Keratinocyte (primary cell): Measurements from ENCODE around the gene RAB12. TPM values are rescaled to one million over a fixed set of nuclear protein-coding genes. Genes with fewer than 3 reads are reported as not detected.

Experiments
- DNase-seq: peaks from one replicate; pipeline ENCODE4 v3.0.0-alpha.2; 2011; ENCODE audit warnings: low read depth, missing footprints, low spot score
- FAIRE-seq: peaks from 2 replicates; lab custom pipeline; 2011; peaks lifted over from hg19 to GRCh38; lab: Jason Lieb, UNC
- H2AFZ ChIP-seq: 2 replicates; pipeline ENCODE4 v1.6.0; 2012; ENCODE audit warnings: low read length, control low read depth, inconsistent platforms; ENCODE audit not compliant: control insufficient read depth
- H3K27ac ChIP-seq: 2 replicates; pipeline ENCODE4 v1.5.1; 2011; ENCODE audit warnings: low read length; ENCODE audit not compliant: control insufficient read depth, insufficient read depth
- H3K27me3 ChIP-seq: 3 replicates; pipeline ENCODE4 v1.6.0; 2011; ENCODE audit warnings: low read length; ENCODE audit not compliant: control insufficient read depth, insufficient read depth; ENCODE audit errors: extremely low read depth
- H3K36me3 ChIP-seq, 2 experiments: 2 replicates in 1 of 2; 3 replicates in 1 of 2; pipeline ENCODE4 v1.5.1; 2011; ENCODE audit warnings: low read length in 2 of 2, mild to moderate bottlenecking in 1 of 2; ENCODE audit not compliant: control insufficient read depth in 2 of 2, insufficient read depth in 2 of 2; ENCODE audit errors: extremely low read depth in 1 of 2
- H3K4me1 ChIP-seq: 3 replicates; pipeline ENCODE4 v1.5.1; 2011; ENCODE audit warnings: low read length; ENCODE audit not compliant: control insufficient read depth, insufficient read depth; ENCODE audit errors: extremely low read depth
- H3K4me2 ChIP-seq: 3 replicates; pipeline ENCODE4 v1.6.0; 2011; ENCODE audit warnings: low read depth, low read length; ENCODE audit not compliant: control insufficient read depth, insufficient read depth; ENCODE audit errors: extremely low read depth
- H3K4me3 ChIP-seq, 3 experiments: fragments of 200-600 bp in 1 of 3; sonication (generic) in 1 of 3; 2 replicates in 2 of 3; 3 replicates in 1 of 3; pipeline ENCODE4 v1.5.1; 2011 to 2016; ENCODE audit warnings: low read length in 3 of 3, mild to moderate bottlenecking in 3 of 3, control low read depth in 2 of 3, inconsistent platforms in 1 of 3, low read depth in 1 of 3, mixed read lengths in 1 of 3, mixed run types in 1 of 3, moderate library complexity in 1 of 3; ENCODE audit not compliant: control insufficient read depth in 2 of 3, insufficient read depth in 2 of 3; ENCODE audit errors: extremely low read depth in 1 of 3
- H3K79me2 ChIP-seq: 2 replicates; pipeline ENCODE4 v1.6.0; 2012; ENCODE audit warnings: low read length; ENCODE audit not compliant: control insufficient read depth, insufficient read depth
- H3K9ac ChIP-seq: 3 replicates; pipeline ENCODE4 v1.6.0; 2011; ENCODE audit warnings: low read length; ENCODE audit not compliant: control insufficient read depth, insufficient read depth; ENCODE audit errors: extremely low read depth
- H3K9me1 ChIP-seq: 3 replicates; pipeline ENCODE4 v1.6.0; 2011; ENCODE audit warnings: low read length; ENCODE audit not compliant: control insufficient read depth, insufficient read depth; ENCODE audit errors: extremely low read depth
- H3K9me3 ChIP-seq: 2 replicates; pipeline ENCODE4 v1.5.1; 2012; ENCODE audit warnings: low read depth, low read length; ENCODE audit not compliant: control insufficient read depth
- H4K20me1 ChIP-seq: 3 replicates; pipeline ENCODE4 v1.6.0; 2011; ENCODE audit warnings: low read length; ENCODE audit not compliant: control insufficient read depth, insufficient read depth; ENCODE audit errors: extremely low read depth
- CTCF ChIP-seq, 3 experiments: IDR thresholded peaks in 1 of 3; conservative IDR thresholded peaks in 1 of 3; optimal IDR thresholded peaks in 1 of 3; 2 replicates in 2 of 3; 3 replicates in 1 of 3; pipeline versions ENCODE3 to v1.5.1; 2011; ENCODE audit warnings: low read length in 3 of 3, mild to moderate bottlenecking in 3 of 3, moderate library complexity in 2 of 3, control low read depth in 1 of 3, inconsistent platforms in 1 of 3; ENCODE audit not compliant: insufficient read depth in 2 of 3; ENCODE audit errors: extremely low read depth in 1 of 3
- EZH2 ChIP-seq: IDR thresholded peaks from one replicate; pipeline ENCODE4 v1.6.1; 2012; ENCODE audit warnings: inconsistent platforms, mild to moderate bottlenecking, low read length, moderate library complexity
- dilution Hi-C: fragments of 300-500 bp; cut with MboI; formaldehyde crosslinking; loops from one replicate; pipeline ENCODE4 v1.7.0; 2020; ENCODE audit warnings: low sequenced_read_pairs; ENCODE audit not compliant: extremely low pct_ligation_motif_present
- polyA plus RNA-seq, 5 experiments: library from polyadenylated mRNA; depleted of rRNA in 3 of 5; stranded (reverse) in 3 of 5; stranded (forward) in 1 of 5; unstranded in 1 of 5; fragments of >200 nt; gene quantifications; 1 replicate in 1 of 5; 2 replicates in 3 of 5; 3 replicates in 1 of 5; pipeline versions ENCODE4 v1.2.1 to v1.2.3, GENCODE V29; 2011 to 2012; ENCODE audit warnings: missing spikeins in 2 of 5, low read depth in 1 of 5, low replicate concordance in 1 of 5

RAB12 gene
- polyA plus RNA-seq, 1 donor (not counting 4 experiments of a cell fraction or from before 2014, with no cell fraction given): 46.4 TPM

- no peaks in the 10 kb centered on the region for H3K27me3 ChIP-seq
- H2AFZ ChIP-seq: no peak overlapping the region
- peak overlapping the region; percentile 67 for H3K4me2 ChIP-seq
- peaks cover 4% of the 10 kb centered on the region for H3K9me1 ChIP-seq
- H3K36me3 ChIP-seq: no peaks in the 10 kb centered on the region
- peaks cover 58% of the 10 kb centered on the region for H3K79me2 ChIP-seq
- TF ChIP-seq EZH2: no peak
- no peak for TF ChIP-seq CTCF (optimal IDR thresholded peaks at IDR 0.05 in 1 of 3, IDR thresholded peaks at IDR 0.05 in 1 of 3, conservative IDR thresholded peaks at IDR 0.05 in 1 of 3; ENCODE audit: extremely low read depth in 1 of 3, insufficient read depth in 2 of 3, low read length in 3 of 3)
- DNase-seq (no peak), FAIRE-seq (no peak)
- H3K9me3 ChIP-seq: no peaks in the 10 kb centered on the region
- H3K4me3 ChIP-seq: peak overlapping the region; percentile 66 to 93 (median 90)
- H3K4me1 ChIP-seq: peaks cover 44% of the 10 kb centered on the region
- H3K9ac ChIP-seq: peak overlapping the region; percentile 90
- peaks cover 15% of the 10 kb centered on the region for H4K20me1 ChIP-seq
- dilution Hi-C loops: no loop called here
- peak overlapping the region; percentile 80 for H3K27ac ChIP-seq
These were observed 1.2 kb downstream of the RAB12 start for GRCh38 chr18:8610459-8610851.

- Histone ChIP-seq H3K9me1 (peaks cover 6% of the 10 kb centered on the region), H2AFZ (no peak overlapping the region), H3K4me2 (peak overlapping the region; percentile 67), H3K27ac (peak overlapping the region; percentile 45), H3K36me3 (peaks cover 0 to 2% of the 10 kb centered on the region in 2 experiments), H3K9ac (peak overlapping the region; percentile 53), H3K9me3 (no peaks in the 10 kb centered on the region), H3K4me3 (peak overlapping the region; percentile 1 to 66 (median 53)), H3K79me2 (peaks cover 74% of the 10 kb centered on the region), H3K27me3 (no peaks in the 10 kb centered on the region), H3K4me1 (peaks cover 57% of the 10 kb centered on the region), H4K20me1 (peaks cover 22% of the 10 kb centered on the region)
- FAIRE-seq: peak; percentile 51
- TF ChIP-seq CTCF (optimal IDR thresholded peaks at IDR 0.05 in 1 of 3, IDR thresholded peaks at IDR 0.05 in 1 of 3, conservative IDR thresholded peaks at IDR 0.05 in 1 of 3; ENCODE audit: extremely low read depth in 1 of 3, insufficient read depth in 2 of 3, low read length in 3 of 3) (no peak), EZH2 (no peak)
- no peak for DNase-seq
- dilution Hi-C loops: no loop called here
These were observed 2.8 kb downstream of the RAB12 start for GRCh38 chr18:8611916-8612576.
